Coronary artery (tissue), 2 donors: ENCODE results near the gene TMEM132E.

ENCODE experiments used
- DNase-seq: peaks from one replicate; pipeline ENCODE4 v3.0.0-alpha.2; 2017; ENCODE audit warnings: low spot score
- H3K27ac ChIP-seq, 2 donors: fragments of 200-600 bp; sonication (generic); one replicate each; pipeline ENCODE4 v1.5.1; 2016 to 2019
- H3K4me3 ChIP-seq: fragments of 200-600 bp; sonication (generic); 2 replicates; pipeline ENCODE4 v1.5.1; 2016; ENCODE audit warnings: mild to moderate bottlenecking, moderate library complexity
- TF ChIP-seq, protein P1 (sequence below): fragments of 200-600 bp; sonication (generic); IDR thresholded peaks from one replicate; pipeline ENCODE4 v1.5.1; 2019; ENCODE audit warnings: antibody characterized with exemption

TMEM132E gene

DNA sequence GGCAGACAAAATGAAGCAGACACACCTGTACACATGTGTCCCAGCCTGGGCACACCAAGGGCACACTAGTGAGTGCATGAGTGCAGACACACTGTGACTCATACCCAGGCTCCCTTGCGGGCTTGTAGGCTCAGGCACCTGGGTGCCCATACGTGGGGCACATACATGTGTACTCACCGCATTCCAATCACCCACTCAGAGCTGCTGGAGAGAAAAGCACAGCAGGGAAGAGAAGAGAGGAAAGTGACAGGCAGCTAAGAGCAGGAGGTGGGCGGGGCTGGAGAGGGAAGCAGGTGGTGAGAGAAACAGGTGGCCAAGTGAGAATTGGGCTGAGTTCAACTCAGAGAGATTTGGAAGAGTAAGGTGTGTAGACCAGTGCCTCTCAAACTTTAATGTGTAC, 54.0 kb downstream of the TMEM132E start:
- H3K4me3 ChIP-seq = no peak overlapping the region
- no peak overlapping the region for H3K27ac ChIP-seq
- no peak for DNase-seq
- TF ChIP-seq, protein P1, sequence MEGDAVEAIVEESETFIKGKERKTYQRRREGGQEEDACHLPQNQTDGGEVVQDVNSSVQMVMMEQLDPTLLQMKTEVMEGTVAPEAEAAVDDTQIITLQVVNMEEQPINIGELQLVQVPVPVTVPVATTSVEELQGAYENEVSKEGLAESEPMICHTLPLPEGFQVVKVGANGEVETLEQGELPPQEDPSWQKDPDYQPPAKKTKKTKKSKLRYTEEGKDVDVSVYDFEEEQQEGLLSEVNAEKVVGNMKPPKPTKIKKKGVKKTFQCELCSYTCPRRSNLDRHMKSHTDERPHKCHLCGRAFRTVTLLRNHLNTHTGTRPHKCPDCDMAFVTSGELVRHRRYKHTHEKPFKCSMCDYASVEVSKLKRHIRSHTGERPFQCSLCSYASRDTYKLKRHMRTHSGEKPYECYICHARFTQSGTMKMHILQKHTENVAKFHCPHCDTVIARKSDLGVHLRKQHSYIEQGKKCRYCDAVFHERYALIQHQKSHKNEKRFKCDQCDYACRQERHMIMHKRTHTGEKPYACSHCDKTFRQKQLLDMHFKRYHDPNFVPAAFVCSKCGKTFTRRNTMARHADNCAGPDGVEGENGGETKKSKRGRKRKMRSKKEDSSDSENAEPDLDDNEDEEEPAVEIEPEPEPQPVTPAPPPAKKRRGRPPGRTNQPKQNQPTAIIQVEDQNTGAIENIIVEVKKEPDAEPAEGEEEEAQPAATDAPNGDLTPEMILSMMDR = no peak

DNA sequence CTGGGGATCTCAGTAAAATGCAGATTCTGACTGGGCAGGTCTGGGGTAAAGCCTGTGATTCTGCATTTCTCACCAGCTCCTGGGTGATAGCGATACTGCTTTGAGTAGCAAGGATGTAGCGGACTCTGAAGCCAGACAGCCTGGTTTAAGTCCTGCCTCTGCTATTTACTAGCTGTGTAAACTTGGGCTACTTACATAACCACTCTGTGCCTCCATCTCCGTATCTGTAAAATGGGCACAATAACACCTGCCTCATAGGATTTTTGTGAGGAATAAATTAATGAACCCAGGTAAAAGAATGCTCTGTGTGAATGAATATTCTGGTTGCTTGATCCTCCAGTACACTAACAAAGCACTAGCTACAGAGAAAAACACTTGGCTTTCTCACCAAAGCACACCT, 54.4 kb downstream of the TMEM132E start:
- no peak overlapping the region for H3K27ac ChIP-seq
- DNase-seq = no peak
- TF ChIP-seq, protein P1 = no peak
- no peak overlapping the region for H3K4me3 ChIP-seq

DNA sequence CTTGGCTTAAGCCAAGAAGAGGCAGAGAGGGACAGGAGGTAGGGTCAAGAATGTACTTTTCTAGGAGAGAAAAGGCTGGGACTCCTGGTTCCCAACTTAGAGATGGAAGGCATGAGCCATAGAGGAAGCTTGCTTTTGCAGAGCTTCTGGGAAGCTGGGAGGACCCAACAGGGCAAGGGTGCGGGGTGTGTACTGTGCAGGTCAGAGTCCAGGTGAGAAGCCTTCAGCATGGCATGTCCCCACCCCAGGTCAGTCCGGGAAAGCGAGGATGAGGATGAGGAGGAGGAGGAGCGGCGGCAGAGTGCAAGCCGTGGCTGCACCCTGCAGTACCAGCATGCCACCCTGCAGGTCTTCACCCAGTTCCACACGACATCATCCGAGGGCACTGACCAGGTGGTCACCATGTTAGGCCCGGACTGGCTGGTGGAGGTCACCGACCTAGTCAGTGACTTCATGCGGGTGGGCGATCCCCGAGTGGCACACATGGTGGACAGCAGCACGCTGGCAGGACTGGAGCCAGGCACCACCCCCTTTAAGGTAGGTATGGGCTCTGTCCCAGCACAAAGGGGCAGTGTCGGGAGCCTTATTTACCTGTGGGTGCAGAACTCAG, 55.3 kb downstream of the TMEM132E start:
- TF ChIP-seq, protein P1 = no peak
- no peak overlapping the region for H3K4me3 ChIP-seq
- H3K27ac ChIP-seq = no peak overlapping the region
- DNase-seq = no peak

DNA sequence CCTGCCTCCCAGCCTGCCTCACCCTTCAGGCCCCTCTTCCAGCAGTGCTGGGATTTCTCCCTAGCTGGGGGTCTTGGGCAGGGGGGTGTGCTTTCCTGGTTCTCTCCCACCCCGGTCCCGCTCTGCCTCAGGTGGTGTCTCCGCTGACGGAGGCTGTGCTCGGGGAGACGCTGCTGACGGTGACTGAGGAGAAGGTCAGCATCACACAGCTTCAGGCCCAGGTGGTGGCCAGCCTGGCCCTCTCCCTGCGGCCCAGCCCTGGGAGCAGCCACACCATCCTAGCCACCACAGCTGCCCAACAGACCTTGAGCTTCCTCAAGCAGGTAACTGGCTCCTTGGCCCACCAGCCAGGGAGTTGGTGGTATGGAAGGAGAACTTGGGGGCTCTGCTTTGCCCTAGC, 56.5 kb downstream of the TMEM132E start:
- no peak for DNase-seq
- TF ChIP-seq, protein P1 = no peak
- Histone ChIP-seq H3K27ac (no peak overlapping the region), H3K4me3 (no peak overlapping the region)

DNA sequence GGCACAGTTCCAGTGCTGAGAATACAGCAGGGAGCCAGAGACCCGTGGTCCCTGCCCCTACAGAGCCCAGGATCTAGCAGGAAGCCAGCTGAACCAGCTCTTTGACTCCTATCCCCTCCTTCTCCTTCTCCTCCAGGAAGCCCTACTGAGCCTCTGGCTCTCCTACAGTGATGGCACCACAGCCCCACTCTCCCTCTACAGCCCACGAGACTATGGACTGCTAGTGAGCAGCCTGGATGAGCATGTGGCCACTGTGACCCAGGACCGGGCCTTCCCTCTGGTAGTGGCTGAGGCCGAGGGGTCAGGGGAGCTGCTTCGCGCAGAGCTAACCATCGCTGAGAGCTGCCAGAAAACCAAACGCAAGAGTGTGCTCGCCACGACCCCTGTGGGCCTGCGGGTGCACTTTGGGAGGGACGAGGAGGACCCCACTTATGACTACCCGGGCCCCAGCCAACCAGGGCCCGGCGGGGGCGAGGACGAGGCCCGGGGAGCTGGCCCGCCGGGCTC, 57.7 kb downstream of the TMEM132E start:
- Histone ChIP-seq H3K27ac (no peak overlapping the region), H3K4me3 (no peak overlapping the region)
- TF ChIP-seq, protein P1 = no peak
- no peak for DNase-seq

DNA sequence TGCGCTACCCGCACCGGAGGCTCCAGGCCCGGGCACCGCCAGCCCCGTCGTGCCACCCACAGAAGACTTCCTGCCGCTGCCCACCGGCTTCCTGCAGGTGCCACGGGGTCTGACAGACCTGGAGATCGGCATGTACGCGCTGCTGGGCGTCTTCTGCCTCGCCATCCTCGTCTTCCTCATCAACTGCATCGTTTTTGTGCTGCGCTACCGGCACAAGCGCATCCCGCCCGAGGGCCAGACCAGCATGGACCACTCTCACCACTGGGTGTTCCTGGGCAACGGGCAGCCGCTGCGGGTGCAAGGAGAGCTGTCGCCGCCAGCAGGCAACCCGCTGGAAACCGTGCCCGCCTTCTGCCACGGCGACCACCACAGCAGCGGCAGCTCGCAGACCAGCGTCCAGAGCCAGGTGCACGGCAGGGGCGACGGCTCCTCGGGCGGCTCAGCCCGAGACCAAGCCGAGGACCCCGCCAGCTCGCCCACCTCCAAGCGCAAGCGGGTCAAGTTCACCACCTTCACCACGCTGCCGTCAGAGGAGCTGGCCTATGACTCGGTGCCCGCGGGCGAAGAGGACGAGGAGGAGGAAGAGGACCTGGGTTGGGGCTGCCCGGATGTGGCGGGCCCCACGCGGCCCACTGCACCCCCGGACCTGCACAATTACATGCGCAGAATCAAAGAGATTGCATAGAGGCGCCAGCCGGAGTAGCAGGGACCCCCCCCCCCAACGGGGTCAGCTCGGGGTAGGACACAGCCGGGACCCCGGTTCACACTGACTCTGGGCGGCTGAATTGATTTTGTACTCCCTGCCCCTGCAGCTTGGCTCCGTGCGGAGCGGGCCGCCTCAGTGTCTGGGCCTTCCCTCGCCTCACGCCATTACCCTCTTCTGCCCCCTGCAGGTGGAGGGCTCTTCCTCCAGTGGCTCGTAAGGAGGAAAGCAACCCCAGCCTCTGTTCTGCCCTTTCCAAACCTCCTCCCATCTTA, 58.5 kb downstream of the TMEM132E start:
- Histone ChIP-seq H3K4me3 (peak overlapping the region; percentile 64), H3K27ac (no peak overlapping the region)
- no peak for DNase-seq
- TF ChIP-seq, protein P1 = peak; percentile 79
